Liver (tissue), 9 donors: Measurements from ENCODE around the gene KCNQ1. TPM values are rescaled to one million over a fixed set of nuclear protein-coding genes. Genes with fewer than 3 reads are reported as not detected.

Experiments used
- DNase-seq: peaks from one replicate; pipeline ENCODE4 v3.0.0-alpha.2; 2017; ENCODE audit warnings: low spot score
- H3K27ac ChIP-seq, 2 donors: one replicate each; pipeline ENCODE4 v1.7.0; 2013; ENCODE audit warnings: inconsistent platforms in 2 of 2, low read length in 2 of 2, control low read depth in 1 of 2, low read depth in 1 of 2, mild to moderate bottlenecking in 1 of 2
- H3K27me3 ChIP-seq, 4 donors: one replicate each; pipeline versions ENCODE4 v1.6.1 to v1.7.0; 2013; ENCODE audit warnings: low read length in 3 of 4, inconsistent platforms in 1 of 4, mild to moderate bottlenecking in 1 of 4, moderate library complexity in 1 of 4; ENCODE audit not compliant: control insufficient read depth in 4 of 4, insufficient read depth in 4 of 4
- H3K36me3 ChIP-seq, 4 donors: one replicate each; pipeline versions ENCODE4 v1.6.1 to v1.7.0; 2013; ENCODE audit warnings: low read length in 3 of 4, mild to moderate bottlenecking in 3 of 4, low read depth in 1 of 4, moderate library complexity in 1 of 4; ENCODE audit not compliant: control insufficient read depth in 4 of 4, insufficient read depth in 3 of 4
- H3K4me1 ChIP-seq, 4 donors: one replicate each; pipeline versions ENCODE4 v1.6.1 to v1.7.0; 2013; ENCODE audit warnings: low read length in 3 of 4, mild to moderate bottlenecking in 3 of 4, moderate library complexity in 1 of 4; ENCODE audit not compliant: control insufficient read depth in 4 of 4, insufficient read depth in 4 of 4
- H3K4me3 ChIP-seq, 3 donors: one replicate each; pipeline versions ENCODE4 v1.6.1 to v1.7.0; 2013; ENCODE audit warnings: low read length in 3 of 3, control low read depth in 1 of 3, low read depth in 1 of 3, mild to moderate bottlenecking in 1 of 3
- H3K9ac ChIP-seq, 2 donors: one replicate each; pipeline ENCODE4 v1.7.0; 2013; ENCODE audit warnings: low read length in 2 of 2, mild to moderate bottlenecking in 2 of 2, moderate library complexity in 2 of 2, control low read depth in 1 of 2, low read depth in 1 of 2
- H3K9me3 ChIP-seq, 4 donors: one replicate each; pipeline versions ENCODE4 v1.6.1 to v1.7.0; 2013; ENCODE audit warnings: low read length in 3 of 4; ENCODE audit not compliant: control insufficient read depth in 4 of 4
- ATF3 ChIP-seq: IDR thresholded peaks from 2 replicates; pipeline ENCODE4 v1.6.1; 2016; ENCODE audit warnings: antibody characterized with exemption
- EGR1 ChIP-seq, 2 donors: IDR thresholded peaks; 2 replicates each; pipeline ENCODE4 v1.6.1; 2016 to 2018; ENCODE audit warnings: antibody characterized with exemption in 2 of 2, low read depth in 2 of 2
- GABPA ChIP-seq, 2 donors: IDR thresholded peaks in 1 of 2; conservative IDR thresholded peaks in 1 of 2; 2 replicates each; pipeline ENCODE4 v1.6.1; 2016; ENCODE audit warnings: antibody characterized with exemption in 2 of 2, mild to moderate bottlenecking in 1 of 2, moderate library complexity in 1 of 2
- HNF4A ChIP-seq, 2 donors: conservative IDR thresholded peaks; 2 replicates each; pipeline ENCODE4 v1.6.1; 2016; ENCODE audit warnings: antibody characterized with exemption in 2 of 2, mild to moderate bottlenecking in 2 of 2
- HNF4G ChIP-seq: IDR thresholded peaks from 2 replicates; pipeline ENCODE4 v1.6.1; 2016; ENCODE audit warnings: antibody characterized with exemption
- JUND ChIP-seq, 2 donors: IDR thresholded peaks; 2 replicates each; pipeline ENCODE4 v1.6.1; 2016; ENCODE audit warnings: antibody characterized with exemption in 2 of 2
- RAD21 ChIP-seq, 2 donors: IDR thresholded peaks; 2 replicates each; pipeline ENCODE4 v1.6.1; 2016; ENCODE audit warnings: antibody characterized with exemption in 2 of 2, mild to moderate bottlenecking in 2 of 2
- REST ChIP-seq: IDR thresholded peaks from 2 replicates; pipeline ENCODE4 v1.6.1; 2016; ENCODE audit warnings: antibody characterized with exemption, mild to moderate bottlenecking
- RXRA ChIP-seq, 2 donors: IDR thresholded peaks; 2 replicates each; pipeline ENCODE4 v1.6.1; 2017 to 2018; ENCODE audit warnings: antibody characterized with exemption in 2 of 2, mild to moderate bottlenecking in 1 of 2
- SP1 ChIP-seq: IDR thresholded peaks from 2 replicates; pipeline ENCODE4 v1.6.1; 2018; ENCODE audit warnings: antibody characterized with exemption, mild to moderate bottlenecking
- TAF1 ChIP-seq: conservative IDR thresholded peaks from 2 replicates; pipeline ENCODE4 v1.6.1; 2016; ENCODE audit warnings: antibody characterized with exemption, mild to moderate bottlenecking
- WGBS: extraction: QIAGEN DNeasy Blood & Tissue Kit; methylation state at CpG from one replicate; pipeline ENCODE4 v1.1.7; 2013; 5-methylcytosine and 5-hydroxymethylcytosine counted together
- polyA plus RNA-seq, 2 donors: library from polyadenylated mRNA; stranded (reverse) in 1 of 2; unstranded in 1 of 2; fragments of 200-250 nt in 1 of 2; fragments of >200 nt in 1 of 2; fragmentation: Nextera tagmentation in 1 of 2; extraction: Ambion mirVana in 1 of 2; gene quantifications; one replicate each; pipeline versions ENCODE4 v1.2.1 to v1.2.3, GENCODE V29; 2013 to 2015
- total RNA-seq, 2 donors: library from RNA; depleted of rRNA; stranded (reverse); fragments of >200 nt; gene quantifications; one replicate each; pipeline ENCODE4 v1.2.3, GENCODE V29; 2014
- TF ChIP-seq, protein P1 (sequence below): fragments of 150-350 bp; IDR thresholded peaks from 2 replicates; pipeline ENCODE4 v1.5.1; 2017; ENCODE audit warnings: improper control_type of control experiment, low read depth, low read length; ENCODE audit not compliant: missing input control
- TF ChIP-seq, protein P2 (sequence below): IDR thresholded peaks from 2 replicates; pipeline ENCODE4 v1.6.1; 2016; ENCODE audit warnings: antibody characterized with exemption
- donor health status: healthy.
- donor health status: healthy.
- donor health status: healthy.
- donor health status: healthy.
- donor health status: healthy.

KCNQ1 gene
- total and polyA plus RNA-seq, 4 donors = 0.31 to 2.2 (median 1.5) TPM

GRCh38 chr11:2672553-2673249 lies 227.9 kb downstream of the KCNQ1 start (continued):
- TF ChIP-seq, protein P1, sequence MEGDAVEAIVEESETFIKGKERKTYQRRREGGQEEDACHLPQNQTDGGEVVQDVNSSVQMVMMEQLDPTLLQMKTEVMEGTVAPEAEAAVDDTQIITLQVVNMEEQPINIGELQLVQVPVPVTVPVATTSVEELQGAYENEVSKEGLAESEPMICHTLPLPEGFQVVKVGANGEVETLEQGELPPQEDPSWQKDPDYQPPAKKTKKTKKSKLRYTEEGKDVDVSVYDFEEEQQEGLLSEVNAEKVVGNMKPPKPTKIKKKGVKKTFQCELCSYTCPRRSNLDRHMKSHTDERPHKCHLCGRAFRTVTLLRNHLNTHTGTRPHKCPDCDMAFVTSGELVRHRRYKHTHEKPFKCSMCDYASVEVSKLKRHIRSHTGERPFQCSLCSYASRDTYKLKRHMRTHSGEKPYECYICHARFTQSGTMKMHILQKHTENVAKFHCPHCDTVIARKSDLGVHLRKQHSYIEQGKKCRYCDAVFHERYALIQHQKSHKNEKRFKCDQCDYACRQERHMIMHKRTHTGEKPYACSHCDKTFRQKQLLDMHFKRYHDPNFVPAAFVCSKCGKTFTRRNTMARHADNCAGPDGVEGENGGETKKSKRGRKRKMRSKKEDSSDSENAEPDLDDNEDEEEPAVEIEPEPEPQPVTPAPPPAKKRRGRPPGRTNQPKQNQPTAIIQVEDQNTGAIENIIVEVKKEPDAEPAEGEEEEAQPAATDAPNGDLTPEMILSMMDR = no peak
- TF ChIP-seq HNF4G = no peak

- TF ChIP-seq TAF1 (no peak), RAD21 (IDR thresholded peaks at IDR 0.05) (no peak), HNF4G (no peak), ATF3 (no peak), EGR1 (IDR thresholded peaks at IDR 0.05; ENCODE audit: low read depth in 2 of 2) (no peak), REST (no peak), HNF4A (conservative IDR thresholded peaks at IDR 0.05) (no peak), SP1 (no peak), RXRA (IDR thresholded peaks at IDR 0.05) (no peak), JUND (IDR thresholded peaks at IDR 0.05) (no peak), GABPA (IDR thresholded peaks at IDR 0.05 in 1 of 2, conservative IDR thresholded peaks at IDR 0.05 in 1 of 2) (no peak)
- TF ChIP-seq, protein P1 = no peak
- TF ChIP-seq, protein P2, sequence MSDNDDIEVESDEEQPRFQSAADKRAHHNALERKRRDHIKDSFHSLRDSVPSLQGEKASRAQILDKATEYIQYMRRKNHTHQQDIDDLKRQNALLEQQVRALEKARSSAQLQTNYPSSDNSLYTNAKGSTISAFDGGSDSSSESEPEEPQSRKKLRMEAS = no peak
- Histone ChIP-seq H3K27me3 (no peaks in the 10 kb centered on the region), H3K4me1 (peaks cover 0 to 5% (median 0%) of the 10 kb centered on the region in 4 donors), H3K27ac (no peak overlapping the region), H3K36me3 (no peaks in the 10 kb centered on the region), H3K4me3 (no peak overlapping the region), H3K9ac (no peak overlapping the region), H3K9me3 (no peaks in the 10 kb centered on the region)
- 89% methylated on average over 2 of the region's 2 CpGs for WGBS
- peak; percentile 13 for DNase-seq
Observed at GRCh38 chr11:2673250-2673610, 228.4 kb downstream of the KCNQ1 start.
